GM12801 (cell line): ENCODE results near the gene ZSWIM8.

Source experiments
- CTCF ChIP-seq: IDR thresholded peaks from one replicate; pipeline ENCODE4 v1.5.1; 2011; ENCODE audit warnings: control low read depth; ENCODE audit not compliant: insufficient read length; ENCODE audit errors: extremely low read depth

The ZSWIM8 gene

GRCh38 chr10:73765066-73765465 lies 20.3 kb upstream of the ZSWIM8 start:
- no peak for TF ChIP-seq CTCF

- no peak for TF ChIP-seq CTCF
These were observed 16.5 kb upstream of the ZSWIM8 start for GRCh38 chr10:73768881-73769280.

- no peak for TF ChIP-seq CTCF
These were observed 16.0 kb upstream of the ZSWIM8 start for GRCh38 chr10:73769396-73769795.

GRCh38 chr10:73771722-73772280 lies 13.6 kb upstream of the ZSWIM8 start:
- no peak for TF ChIP-seq CTCF

- no peak for TF ChIP-seq CTCF
These were observed 12.9 kb upstream of the ZSWIM8 start for GRCh38 chr10:73772281-73773151.

- TF ChIP-seq CTCF: no peak
These were observed 12.1 kb upstream of the ZSWIM8 start for GRCh38 chr10:73773152-73773879.

- no peak for TF ChIP-seq CTCF
These were observed 10.8 kb upstream of the ZSWIM8 start for GRCh38 chr10:73774637-73775036.
